GM12865 (cell line): Measurements from ENCODE around the gene GIPC3.
A peak's percentile ranks its signal among the peaks of the same experiment; 100 is the strongest.

Experiments
- DNase-seq: peaks from one replicate; pipeline ENCODE4 v3.0.0; 2010; ENCODE audit warnings: low read depth
- H3K4me3 ChIP-seq: 2 replicates; pipeline ENCODE4 v1.5.1; 2011; ENCODE audit warnings: mild to moderate bottlenecking, low read depth, low read length, control low read depth
- CTCF ChIP-seq: IDR thresholded peaks from 2 replicates; pipeline ENCODE4 v1.5.1; 2011; ENCODE audit warnings: low read length, control low read depth, low read depth, inconsistent platforms; ENCODE audit not compliant: insufficient read depth; ENCODE audit errors: missing control alignments

The GIPC3 gene

DNA sequence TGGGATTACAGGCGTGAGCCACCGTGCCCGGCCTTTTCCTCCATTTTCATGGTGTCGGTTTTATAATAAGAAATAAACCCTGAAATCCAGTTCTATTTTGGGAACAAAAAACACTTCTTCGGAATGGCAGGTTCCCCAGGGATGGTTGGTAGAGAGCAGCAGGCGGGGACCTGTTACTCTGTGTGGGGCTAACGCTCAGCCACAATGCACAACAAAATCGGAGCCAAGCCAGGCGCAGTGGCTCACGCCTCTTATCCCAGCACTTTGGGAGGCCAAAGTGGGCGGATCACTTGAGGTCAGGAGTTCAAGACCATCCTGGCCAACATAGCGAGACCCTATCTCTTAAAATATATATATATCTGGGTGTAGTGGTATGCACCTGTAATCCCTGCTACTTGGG, 15.7 kb downstream of the GIPC3 start:
- no peak for DNase-seq
- no peak for TF ChIP-seq CTCF
- no peak overlapping the region for H3K4me3 ChIP-seq

DNA sequence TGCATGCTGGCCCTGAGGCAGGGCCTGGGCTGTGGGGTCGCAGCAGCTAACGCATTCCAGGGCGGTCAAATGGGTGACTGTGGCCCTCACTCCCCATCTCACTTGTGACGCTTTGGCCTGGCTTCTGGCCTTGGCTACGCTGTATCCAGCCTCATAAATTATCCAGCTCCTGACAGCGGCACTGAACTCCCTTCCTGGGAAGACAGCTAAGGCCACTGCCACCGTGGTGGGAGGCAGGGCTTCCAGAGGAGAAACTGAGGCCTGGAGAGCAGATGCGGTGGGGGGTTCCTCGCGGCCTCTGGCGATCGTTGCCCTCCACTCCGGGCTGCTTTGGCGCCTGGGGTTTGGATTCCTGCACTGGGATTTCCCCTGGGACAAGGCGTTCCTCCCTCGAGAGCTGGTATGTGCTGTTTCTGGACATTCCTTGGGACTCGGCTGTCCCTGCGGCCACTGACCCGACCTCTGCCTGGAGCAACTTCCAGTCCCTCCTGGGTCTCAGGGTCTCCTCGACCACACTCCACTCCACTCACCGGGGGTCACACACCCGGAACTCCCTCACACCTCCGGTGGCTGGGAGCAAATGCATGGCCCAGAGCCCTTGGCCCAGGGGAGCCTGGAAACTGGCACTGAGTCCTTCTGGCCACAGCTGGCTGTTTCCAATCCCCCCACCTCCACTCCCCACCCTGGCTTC, 18.0 kb downstream of the GIPC3 start:
- no peak overlapping the region for H3K4me3 ChIP-seq
- DNase-seq = no peak
- no peak for TF ChIP-seq CTCF

GRCh38 chr19:3604227-3604986, 19.1 kb downstream of the GIPC3 start:
- DNase-seq = no peak
- no peak for TF ChIP-seq CTCF
- no peak overlapping the region for H3K4me3 ChIP-seq

- H3K4me3 ChIP-seq = no peak overlapping the region
- no peak for TF ChIP-seq CTCF
- DNase-seq = peak; percentile 33
Measured at GRCh38 chr19:3604987-3605343, 19.7 kb downstream of the GIPC3 start.

- DNase-seq = no peak
- no peak for TF ChIP-seq CTCF
- H3K4me3 ChIP-seq = no peak overlapping the region
Measured at GRCh38 chr19:3605361-3605760, 20.1 kb downstream of the GIPC3 start.

DNA sequence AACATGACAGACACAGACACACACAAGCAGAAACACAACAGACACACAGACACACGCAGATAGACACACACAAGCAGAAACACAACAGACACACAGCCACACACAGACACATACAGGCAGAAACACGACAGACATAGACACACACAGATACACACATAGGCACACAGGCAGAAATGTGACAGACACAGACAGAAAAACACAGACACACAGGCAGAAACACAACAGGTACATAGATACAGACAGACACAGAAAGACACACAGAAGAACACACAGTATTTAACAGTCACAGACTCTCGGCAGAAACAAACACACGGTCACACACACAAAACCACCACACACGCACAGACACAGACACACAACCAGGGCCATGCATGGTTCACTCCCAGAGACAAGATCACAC, 20.5 kb downstream of the GIPC3 start:
- no peak for TF ChIP-seq CTCF
- no peak for DNase-seq
- H3K4me3 ChIP-seq = no peak overlapping the region
